ENCODE measurements around the gene PRKAB1.

Gene PRKAB1

DNA sequence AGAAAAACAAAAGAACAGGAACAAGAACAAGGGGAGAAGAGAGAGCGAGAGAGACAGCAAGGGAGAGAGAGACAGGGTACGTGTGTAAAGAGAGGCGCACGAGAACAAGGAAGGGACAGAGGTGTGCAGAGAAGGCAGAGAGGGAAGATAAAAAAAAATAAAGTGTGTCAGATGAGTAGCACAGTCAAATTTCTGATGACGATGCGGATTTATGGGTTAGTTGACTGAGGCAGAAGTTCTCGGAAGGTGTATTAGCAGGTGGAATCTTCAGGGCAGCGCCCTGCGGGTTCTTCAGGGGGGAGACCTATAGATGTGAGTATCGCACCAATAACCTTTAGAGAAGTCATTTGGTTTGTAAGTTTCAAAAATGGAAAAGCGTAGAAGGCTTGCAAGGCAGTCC is 44.8 kb downstream of the PRKAB1 start:
- DNase-seq (ENCODE audit: low read depth in 2 of 2), result no peak

DNA sequence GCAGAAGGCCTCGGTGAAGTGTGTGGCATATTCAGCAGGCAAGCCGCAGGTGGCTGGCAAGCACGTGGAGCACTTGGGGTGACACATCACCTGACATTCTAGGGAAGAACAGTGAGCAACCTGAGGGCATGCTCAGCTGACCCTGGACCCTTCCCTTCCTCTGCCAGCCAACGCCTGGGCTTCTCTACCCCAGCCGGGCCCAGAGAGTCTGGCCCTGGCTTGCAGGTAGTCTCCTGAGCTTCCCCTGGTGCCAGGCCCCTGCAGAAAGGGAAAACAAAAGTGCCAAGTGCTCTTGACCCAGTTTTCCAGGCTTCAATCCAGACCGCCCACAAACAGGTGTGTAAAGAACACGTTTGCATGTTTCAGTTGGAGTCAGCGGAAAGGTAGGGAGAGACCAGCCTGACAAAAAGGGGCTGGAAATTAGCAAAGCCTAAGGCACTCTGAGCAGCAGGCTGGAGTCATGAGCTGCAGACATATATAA is 45.7 kb downstream of the PRKAB1 start:
- DNase-seq (ENCODE audit: low read depth in 2 of 2), result no peak

DNA sequence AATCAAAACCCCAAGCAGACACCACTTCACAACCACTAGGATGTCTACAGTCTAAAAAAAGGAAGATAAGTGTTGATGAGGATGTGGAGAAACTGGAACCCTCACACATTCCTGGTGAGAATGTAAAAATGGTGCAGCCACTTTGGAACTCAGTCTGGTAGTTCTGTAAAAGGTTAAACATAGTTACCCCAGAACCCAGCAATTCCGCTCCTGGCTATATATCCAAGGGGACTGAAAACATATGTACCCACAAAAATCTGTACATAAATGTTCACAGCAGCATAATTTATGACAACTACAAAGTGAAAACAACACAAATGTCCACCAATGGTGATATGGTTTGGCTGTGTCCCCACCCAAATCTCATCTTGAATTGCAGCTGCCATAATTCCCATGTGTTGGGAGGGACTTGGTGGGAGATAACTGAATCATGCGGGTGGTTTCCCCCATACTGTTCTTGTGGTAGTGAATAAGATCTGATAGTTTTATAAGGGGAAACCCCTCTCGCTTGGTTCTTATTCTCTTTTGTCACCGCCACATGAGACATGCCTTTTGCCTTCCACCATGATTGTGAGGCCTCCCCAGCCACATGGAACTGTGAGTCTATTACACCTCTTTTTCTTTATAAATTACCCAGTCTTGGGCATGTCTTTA is 46.8 kb downstream of the PRKAB1 start:
- no peak for DNase-seq (ENCODE audit: low read depth in 2 of 2)

DNA sequence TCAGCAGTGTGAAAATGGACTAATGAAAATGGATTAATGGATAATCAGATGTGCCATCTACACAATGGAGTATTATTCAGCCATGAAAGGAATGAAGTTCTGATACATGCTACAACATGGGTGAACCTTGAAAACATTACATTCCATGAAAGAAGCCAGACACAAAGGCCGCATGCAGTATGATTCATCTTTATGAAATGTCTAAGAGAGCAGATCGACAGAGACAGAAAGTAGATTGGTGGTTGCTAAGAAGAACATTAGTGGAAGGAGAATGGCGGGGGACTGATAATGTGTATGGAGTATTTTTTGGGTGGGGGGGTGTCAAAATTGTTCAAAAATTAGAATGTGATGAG is 47.3 kb downstream of the PRKAB1 start:
- DNase-seq (ENCODE audit: low read depth in 2 of 2), result no peak

DNA sequence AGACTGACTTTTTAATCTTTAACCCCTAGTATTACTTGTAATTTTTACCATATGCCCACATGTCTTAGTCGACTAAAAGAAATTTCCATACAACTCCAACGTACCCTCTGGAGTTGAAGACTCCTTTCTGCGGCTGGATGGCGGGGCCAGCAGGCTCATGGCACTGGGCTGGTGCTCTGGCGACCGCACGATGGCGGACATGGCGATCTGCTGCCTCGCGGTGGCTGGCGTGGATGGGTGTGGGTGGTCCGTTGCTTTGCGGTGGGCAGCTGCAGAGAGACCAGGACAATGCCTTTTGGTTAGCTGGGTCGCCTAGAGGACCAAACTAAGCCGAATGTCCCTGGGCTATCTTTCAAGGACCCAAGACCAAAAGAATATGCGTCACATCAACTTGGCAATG is 50.2 kb downstream of the PRKAB1 start:
- DNase-seq (ENCODE audit: low read depth in 2 of 2), result no peak

DNA sequence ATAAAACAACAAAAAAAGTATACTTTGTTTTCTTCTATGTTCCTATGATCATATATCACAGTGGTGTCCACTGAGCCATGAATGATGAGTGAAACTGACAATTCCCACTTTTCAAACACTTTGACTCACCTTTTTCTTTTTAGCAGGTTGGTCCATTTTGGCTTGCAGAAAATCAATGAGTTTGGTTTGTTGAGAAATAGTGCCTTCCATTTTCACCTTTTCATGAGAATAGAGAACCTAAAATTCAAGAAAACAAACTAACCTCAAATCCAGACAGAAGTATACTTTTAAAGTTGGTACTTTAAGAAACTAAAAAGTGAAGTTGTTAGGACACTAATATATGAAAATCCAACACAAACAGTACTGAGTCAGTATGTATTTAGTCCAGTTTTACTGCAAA is 52.4 kb downstream of the PRKAB1 start:
- no peak for DNase-seq (ENCODE audit: low read depth in 2 of 2)

DNA sequence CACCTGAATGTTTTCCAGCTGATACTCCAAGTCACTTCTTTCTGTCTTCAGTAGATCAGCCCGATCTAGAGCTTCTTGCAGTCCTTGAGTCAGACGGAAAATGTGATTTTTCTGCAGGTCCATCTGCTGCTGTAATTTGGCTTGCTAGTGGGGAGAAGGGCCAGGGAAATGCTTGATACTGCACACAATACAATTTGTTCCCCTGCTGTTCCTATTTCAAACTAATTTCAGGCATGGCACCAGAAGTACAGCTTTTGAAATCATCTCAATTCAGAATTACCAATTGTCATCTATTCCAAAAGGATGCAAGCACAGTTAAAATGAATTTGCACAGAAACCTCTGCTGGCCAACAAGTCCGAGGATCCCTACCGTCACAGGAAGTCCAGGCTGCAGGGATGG is 53.4 kb downstream of the PRKAB1 start:
- DNase-seq (ENCODE audit: low read depth in 2 of 2), result no peak

DNA sequence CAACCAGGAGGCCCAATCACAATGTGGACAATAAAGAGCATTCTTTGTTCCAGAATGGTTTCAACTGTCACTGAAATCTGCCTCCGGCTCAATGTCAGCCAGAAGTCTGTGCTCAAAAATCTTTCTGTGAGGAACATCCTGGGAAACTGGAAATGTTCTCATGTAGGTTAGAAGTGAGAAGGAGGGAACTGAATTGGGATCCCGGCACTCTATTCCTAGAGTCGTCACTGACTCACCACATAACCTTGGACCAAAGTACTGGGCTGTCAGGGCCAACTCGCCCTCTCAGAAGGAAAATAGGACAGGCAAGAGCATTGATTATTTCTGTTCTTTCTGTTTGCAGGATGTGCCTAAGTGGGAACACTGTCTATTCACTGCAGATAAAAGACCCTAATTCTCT is 57.6 kb downstream of the PRKAB1 start:
- DNase-seq (ENCODE audit: low read depth in 2 of 2), result no peak

DNA sequence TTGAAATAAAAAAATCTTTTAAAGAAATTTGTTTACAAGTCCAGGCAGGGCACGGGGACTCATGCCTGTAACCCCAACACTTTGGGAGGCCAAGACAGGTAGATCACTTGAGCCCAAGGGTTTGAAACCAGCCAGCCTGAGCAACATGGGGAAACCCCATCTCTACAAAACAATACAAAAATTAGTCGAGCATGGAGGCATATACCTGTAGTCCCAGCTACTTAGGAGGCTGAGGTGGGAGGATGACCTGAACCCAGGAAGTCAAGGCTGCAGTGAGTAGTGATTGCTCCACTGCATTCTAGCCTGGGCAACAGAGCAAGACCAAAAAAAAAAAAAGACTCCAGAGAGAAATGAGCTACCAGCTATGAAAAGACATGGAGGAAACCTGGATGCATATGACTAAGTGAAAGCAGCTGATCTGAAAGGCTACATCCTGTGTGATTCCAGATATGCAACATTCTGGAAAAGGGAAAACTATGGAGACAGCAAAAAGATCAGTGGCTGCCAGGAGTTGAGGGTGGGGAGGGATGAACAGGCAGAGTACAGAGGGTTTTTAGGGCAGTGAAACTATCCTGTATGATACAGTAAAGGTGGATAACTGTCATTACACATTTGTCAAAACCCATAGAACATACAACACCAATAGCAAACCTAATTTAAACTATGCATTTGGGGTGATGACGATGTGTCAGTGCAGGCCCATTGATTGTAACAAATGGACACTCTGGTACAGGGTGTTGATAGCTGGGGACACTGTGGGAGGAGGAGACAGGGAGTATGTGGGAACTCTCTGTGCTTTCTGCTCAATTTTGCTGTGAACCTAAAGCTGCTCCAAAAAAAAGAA is 59.9 kb downstream of the PRKAB1 start:
- DNase-seq (ENCODE audit: low read depth in 2 of 2), result no peak

DNA sequence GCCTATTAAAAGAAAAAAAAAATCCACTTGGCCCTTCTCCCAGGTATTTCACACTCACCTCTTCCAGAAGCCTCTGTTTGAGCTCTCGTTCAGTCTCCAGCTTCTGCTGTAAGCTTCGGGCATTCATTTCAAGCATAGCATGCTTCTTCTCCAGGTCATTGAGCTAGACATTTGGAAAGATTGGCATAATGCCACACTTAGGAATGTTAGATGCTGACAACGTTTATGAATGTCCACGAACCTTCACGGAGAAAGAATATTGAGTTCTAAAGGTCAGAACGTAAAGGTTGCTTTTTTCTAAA is 60.5 kb downstream of the PRKAB1 start:
- DNase-seq (ENCODE audit: low read depth in 2 of 2), result no peak

DNA sequence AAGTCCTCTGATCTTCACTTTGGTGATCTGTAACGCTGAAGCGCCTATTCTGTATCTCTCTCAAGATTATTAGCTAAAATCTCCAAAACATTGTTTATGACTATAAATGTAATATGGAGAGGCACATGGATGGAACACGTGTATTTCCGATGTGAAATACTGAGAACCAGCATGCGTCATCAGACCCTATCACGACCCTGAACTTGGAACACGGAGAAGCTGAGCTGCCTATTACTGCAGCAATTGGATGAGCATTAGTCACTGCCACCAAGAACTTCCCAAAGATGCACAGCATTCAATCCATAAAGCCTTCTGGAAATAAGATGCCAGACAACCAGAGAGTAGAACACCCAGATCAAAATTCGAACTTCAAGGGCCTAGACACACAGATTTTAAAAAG is 61.9 kb downstream of the PRKAB1 start:
- no peak for DNase-seq (ENCODE audit: low read depth in 2 of 2)

DNA sequence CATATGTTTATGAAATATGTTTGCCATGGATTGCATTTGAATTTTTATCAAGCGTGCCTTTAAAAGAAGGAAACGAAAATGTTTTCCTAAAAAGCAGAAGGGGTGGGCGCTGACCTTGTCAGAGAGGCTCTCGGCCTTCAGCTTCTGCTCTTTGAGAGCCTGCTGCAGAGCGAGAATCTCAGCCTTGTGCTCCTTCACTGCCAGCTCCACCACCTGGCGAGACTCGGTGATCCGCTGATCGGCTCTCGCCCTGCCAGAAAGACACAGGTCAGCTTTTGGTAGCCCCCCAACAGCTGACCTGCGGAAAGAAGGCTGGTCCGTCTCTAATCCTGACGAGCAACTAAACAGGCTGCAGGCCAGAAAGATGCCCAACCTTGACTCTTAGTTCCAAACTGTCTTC is 62.4 kb downstream of the PRKAB1 start:
- DNase-seq (ENCODE audit: low read depth in 2 of 2), result no peak
